ENCODE results near the gene NOA1. TPM values are rescaled to one million over a fixed set of nuclear protein-coding genes. Genes with fewer than 3 reads are reported as not detected.

The NOA1 gene
- 16.7 and 17.4 TPM in 2 replicates for total RNA-seq
- long read RNA-seq, transcript NOA1-201 (7 exons, 3,415 nt) = major isoform, 74 of 80 reads
- long read RNA-seq, partial matches to known transcripts = 4 of 80 reads
- long read RNA-seq, other reads (novel, unspliced or antisense) = 2 of 80 reads

DNA sequence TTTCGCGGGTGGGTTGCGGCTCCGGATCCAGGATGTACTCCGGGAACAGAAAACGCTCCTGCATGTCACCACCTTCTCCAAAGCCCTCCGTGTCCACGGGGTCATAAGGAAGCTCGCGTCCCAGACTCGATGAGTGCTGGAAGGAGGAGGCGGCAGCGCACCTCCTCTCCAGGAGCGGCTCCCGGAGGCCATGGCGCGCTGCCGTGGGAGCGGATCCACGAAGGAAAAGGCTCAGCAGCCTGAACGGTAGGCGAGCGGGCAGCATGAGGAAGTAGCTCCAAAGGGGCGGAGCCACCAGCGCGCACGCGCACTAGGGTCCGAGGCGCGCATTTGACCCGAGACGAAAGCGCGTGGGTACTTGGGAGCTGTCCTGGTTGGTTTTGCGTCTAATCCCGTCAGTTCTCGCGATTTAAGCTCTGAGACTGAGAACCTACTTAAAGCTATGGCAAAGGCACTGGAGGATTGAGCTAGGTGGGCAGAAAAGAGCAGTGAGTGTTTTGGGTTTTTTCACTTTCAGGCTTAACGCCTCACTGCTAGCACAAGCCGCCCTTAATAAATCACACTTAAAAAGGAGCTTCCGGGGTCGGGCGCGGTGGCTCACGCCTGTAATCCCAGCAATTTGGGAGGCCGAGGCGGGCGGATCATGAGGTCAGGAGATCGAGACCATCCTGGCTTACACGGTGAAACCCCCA is at the start of gene NOA1:
Gene NOA1 (minus strand): TSS at position 286 of the 692 bp plus-strand sequence. CDS start 21 bp downstream, at position 265.
- H3K36me3 Mint-ChIP-seq (ENCODE audit: insufficient read depth) = peaks cover 17% of the 10 kb centered on the region
- peak; percentile 98 for DNase-seq (ENCODE audit: low spot score, unreplicated experiment)
- TF ChIP-seq, protein P1, sequence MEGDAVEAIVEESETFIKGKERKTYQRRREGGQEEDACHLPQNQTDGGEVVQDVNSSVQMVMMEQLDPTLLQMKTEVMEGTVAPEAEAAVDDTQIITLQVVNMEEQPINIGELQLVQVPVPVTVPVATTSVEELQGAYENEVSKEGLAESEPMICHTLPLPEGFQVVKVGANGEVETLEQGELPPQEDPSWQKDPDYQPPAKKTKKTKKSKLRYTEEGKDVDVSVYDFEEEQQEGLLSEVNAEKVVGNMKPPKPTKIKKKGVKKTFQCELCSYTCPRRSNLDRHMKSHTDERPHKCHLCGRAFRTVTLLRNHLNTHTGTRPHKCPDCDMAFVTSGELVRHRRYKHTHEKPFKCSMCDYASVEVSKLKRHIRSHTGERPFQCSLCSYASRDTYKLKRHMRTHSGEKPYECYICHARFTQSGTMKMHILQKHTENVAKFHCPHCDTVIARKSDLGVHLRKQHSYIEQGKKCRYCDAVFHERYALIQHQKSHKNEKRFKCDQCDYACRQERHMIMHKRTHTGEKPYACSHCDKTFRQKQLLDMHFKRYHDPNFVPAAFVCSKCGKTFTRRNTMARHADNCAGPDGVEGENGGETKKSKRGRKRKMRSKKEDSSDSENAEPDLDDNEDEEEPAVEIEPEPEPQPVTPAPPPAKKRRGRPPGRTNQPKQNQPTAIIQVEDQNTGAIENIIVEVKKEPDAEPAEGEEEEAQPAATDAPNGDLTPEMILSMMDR (IDR thresholded peaks at IDR 0.05; ENCODE audit: unreplicated experiment) = no peak
- no peaks in the 10 kb centered on the region for H3K27me3 Mint-ChIP-seq
- H3K4me1 Mint-ChIP-seq (ENCODE audit: low read depth) = peaks cover 26% of the 10 kb centered on the region
- no peaks in the 10 kb centered on the region for H3K9me3 Mint-ChIP-seq (ENCODE audit: low read depth)
- H3K27ac Mint-ChIP-seq = peak within 1 kb of the TSS; percentile 100
- H3K4me3 Mint-ChIP-seq (ENCODE audit: low read depth) = peak within 1 kb of the TSS; percentile 100

DNA sequence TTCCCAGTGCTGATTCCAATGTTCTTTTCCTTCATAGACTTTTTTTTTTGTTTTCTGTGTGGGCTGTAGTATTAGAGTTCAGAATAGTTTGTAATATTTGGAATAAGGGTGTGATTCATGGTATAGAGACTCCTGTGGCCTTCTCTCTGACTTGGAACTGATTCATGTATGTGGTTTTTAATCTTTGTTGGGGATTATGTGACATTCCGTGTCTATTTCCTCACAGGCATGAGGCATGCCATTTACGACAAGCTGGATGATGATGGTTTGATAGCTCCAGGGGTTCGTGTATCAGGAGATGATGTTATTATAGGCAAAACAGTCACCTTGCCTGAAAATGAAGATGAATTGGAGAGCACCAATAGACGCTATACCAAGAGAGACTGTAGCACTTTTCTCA is 45.7 kb upstream of the NOA1 start:
- peaks cover 45% of the 10 kb centered on the region for H3K36me3 Mint-ChIP-seq (ENCODE audit: insufficient read depth)
- H3K4me3 Mint-ChIP-seq (ENCODE audit: low read depth) = no peak overlapping the region

DNA sequence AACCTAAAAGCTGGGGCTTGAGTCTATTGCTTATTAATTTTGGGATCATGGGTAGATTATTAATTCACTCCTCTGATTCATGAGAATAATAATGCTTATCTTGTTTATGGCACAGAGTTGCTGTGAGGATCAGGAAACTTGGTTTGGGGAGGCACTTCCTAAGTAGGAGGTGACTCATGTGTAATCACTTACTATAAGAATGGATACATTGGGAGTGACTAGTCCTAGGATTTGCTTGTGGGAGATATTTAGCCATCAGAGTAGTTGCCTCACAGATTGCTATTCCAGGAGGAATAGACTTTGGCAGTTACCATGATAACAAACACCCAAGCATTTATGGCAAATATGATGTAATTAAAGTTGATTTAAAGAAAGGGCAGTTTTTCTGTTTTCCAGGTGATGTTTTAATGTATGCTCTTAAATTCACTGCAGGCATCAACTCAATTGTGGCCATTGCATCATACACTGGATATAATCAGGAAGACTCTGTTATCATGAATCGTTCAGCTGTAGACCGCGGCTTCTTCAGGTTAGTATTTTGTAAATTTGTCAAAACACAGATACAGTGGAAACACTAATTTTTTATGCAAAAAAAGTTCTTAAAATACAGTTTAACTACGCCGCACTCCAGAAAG is 43.2 kb upstream of the NOA1 start:
- Mint-ChIP-seq H3K4me1 (ENCODE audit: low read depth) (no peaks in the 10 kb centered on the region), H3K4me3 (ENCODE audit: low read depth) (no peak overlapping the region), H3K27me3 (no peaks in the 10 kb centered on the region), H3K27ac (no peak overlapping the region), H3K36me3 (ENCODE audit: insufficient read depth) (peaks cover 48% of the 10 kb centered on the region), H3K9me3 (ENCODE audit: low read depth) (no peaks in the 10 kb centered on the region)
- TF ChIP-seq, protein P1 (IDR thresholded peaks at IDR 0.05; ENCODE audit: unreplicated experiment) = no peak
- no peak for DNase-seq (ENCODE audit: low spot score, unreplicated experiment)

More for the DNA sequence above, 45.7 kb upstream of the NOA1 start:
- TF ChIP-seq, protein P1 (IDR thresholded peaks at IDR 0.05; ENCODE audit: unreplicated experiment) = no peak
- H3K27ac Mint-ChIP-seq = no peak overlapping the region
- H3K9me3 Mint-ChIP-seq (ENCODE audit: low read depth) = no peaks in the 10 kb centered on the region
- no peak for DNase-seq (ENCODE audit: low spot score, unreplicated experiment)
- H3K4me1 Mint-ChIP-seq (ENCODE audit: low read depth) = no peaks in the 10 kb centered on the region
- H3K27me3 Mint-ChIP-seq = no peaks in the 10 kb centered on the region

DNA sequence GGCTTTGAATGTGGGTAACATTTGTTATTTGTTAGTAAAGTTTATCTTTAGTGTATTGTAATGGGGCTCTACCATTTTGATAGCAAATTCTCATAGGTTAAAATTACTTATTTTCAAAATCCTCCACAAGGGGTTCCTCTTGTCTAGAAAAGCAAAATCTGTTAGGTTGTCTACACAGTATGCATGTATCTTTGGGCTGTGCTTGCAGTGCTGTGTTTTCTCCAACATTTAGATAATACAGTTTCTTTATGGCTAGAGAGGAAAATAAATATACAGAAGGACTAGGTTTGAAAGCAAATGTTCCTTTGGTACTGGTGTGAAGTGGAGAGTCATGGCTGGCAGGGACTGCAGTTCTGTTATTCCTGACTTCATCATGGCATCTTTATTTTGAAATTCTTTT is 41.6 kb upstream of the NOA1 start:
- no peak overlapping the region for H3K4me3 Mint-ChIP-seq (ENCODE audit: low read depth)
- no peak for DNase-seq (ENCODE audit: low spot score, unreplicated experiment)
- H3K36me3 Mint-ChIP-seq (ENCODE audit: insufficient read depth) = peaks cover 45% of the 10 kb centered on the region
- H3K9me3 Mint-ChIP-seq (ENCODE audit: low read depth) = no peaks in the 10 kb centered on the region
- H3K27me3 Mint-ChIP-seq = no peaks in the 10 kb centered on the region
- TF ChIP-seq, protein P1 (IDR thresholded peaks at IDR 0.05; ENCODE audit: unreplicated experiment) = no peak
- H3K4me1 Mint-ChIP-seq (ENCODE audit: low read depth) = no peaks in the 10 kb centered on the region
- no peak overlapping the region for H3K27ac Mint-ChIP-seq

DNA sequence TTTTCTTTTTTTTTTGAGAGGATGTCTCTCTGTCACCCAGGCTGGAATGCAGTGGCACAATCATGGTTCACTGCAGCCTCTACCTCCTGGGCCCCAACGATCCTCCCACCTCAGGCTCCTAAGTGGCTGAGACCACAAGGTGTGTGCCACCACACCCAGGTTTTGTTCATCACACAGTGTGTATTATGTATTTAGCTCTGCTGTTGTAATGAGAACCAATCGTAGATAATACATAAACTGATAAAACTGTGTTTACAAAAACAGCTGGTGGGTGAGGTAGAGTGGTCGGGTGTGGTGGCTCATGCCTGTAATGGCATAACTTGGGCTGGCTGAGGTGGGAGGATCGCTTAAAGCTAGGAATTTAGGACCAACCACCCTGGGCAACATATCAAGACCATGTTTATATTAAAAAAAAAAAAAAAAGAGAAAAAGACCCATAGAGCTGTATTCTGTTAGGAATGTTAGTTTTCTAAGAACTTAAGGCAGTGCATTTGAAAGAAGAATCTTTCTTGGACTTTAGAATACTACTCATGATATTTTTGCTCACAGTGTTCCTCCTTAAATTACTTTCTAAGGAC is 36.2 kb upstream of the NOA1 start:
- no peaks in the 10 kb centered on the region for H3K4me1 Mint-ChIP-seq (ENCODE audit: low read depth)

More for the DNA sequence above, 36.2 kb upstream of the NOA1 start:
- Mint-ChIP-seq H3K9me3 (ENCODE audit: low read depth) (no peaks in the 10 kb centered on the region), H3K27me3 (no peaks in the 10 kb centered on the region), H3K36me3 (ENCODE audit: insufficient read depth) (peaks cover 40% of the 10 kb centered on the region), H3K4me3 (ENCODE audit: low read depth) (no peak overlapping the region), H3K27ac (no peak overlapping the region)
- no peak for DNase-seq (ENCODE audit: low spot score, unreplicated experiment)
- TF ChIP-seq, protein P1 (IDR thresholded peaks at IDR 0.05; ENCODE audit: unreplicated experiment) = no peak

All from progenitor cell of endocrine pancreas (in vitro differentiated cells).